K562 (cell line): Measurements from ENCODE around the gene AFG1L. TPM values are rescaled to one million over a fixed set of nuclear protein-coding genes. Genes with fewer than 3 reads are reported as not detected.
A peak's percentile ranks its signal among the peaks of the same experiment; 100 is the strongest.

Experiments used
- ATAC-seq: fragments of 200-7000 bp; cut with Tn5 transposase; 3 replicates; pipeline ENCODE4 v1.9.1; 2020; ENCODE audit warnings: moderate library complexity
- BruUV-seq: library from RNA; stranded (reverse); fragments of 400-500 nt; replicated peaks from 2 replicates; lab custom pipeline; 2021; lab: Mats Ljungman, UMichigan
- CTCF ChIA-PET: fragments of 300-600 bp; formaldehyde crosslinking; extraction: SDS; loops from one replicate; lab custom pipeline; 2021; ENCODE audit warnings: low intra/inter-chr PET ratio; lab: Yijun Ruan, JAX
- POLR2A ChIA-PET: fragments of 300-600, 350-650 bp; sonication (Branson Sonifier 250); formaldehyde crosslinking; extraction: SDS; loops from one replicate; lab custom pipeline; 2021; ENCODE audit warnings: antibody characterized with exemption, inconsistent platforms; lab: Yijun Ruan, JAX
- DNase-seq, 4 experiments: peaks; one replicate each; pipeline versions ENCODE4 v3.0.0 to v3.0.0-alpha.2; 2011 to 2018; ENCODE audit warnings: low spot score in 3 of 4, mixed read lengths in 3 of 4; ENCODE audit errors: extremely low read depth in 1 of 4
- FAIRE-seq: peaks from 2 replicates; lab custom pipeline; 2011; peaks lifted over from hg19 to GRCh38; lab: Jason Lieb, UNC
- H2AFZ ChIP-seq: 2 replicates; pipeline ENCODE4 v1.6.0; 2011; ENCODE audit warnings: low read depth, low read length, control low read depth, inconsistent platforms
- H3K27ac ChIP-seq: fragments of 200-600 bp; 3 replicates; pipeline ENCODE4 v1.8.0; 2011; ENCODE audit warnings: low read depth, mild to moderate bottlenecking, control low read depth, inconsistent platforms, low read length, moderate library complexity, mixed read lengths; ENCODE audit errors: extremely low read depth
- H3K27me3 ChIP-seq, 2 experiments: fragments of 300-600 bp in 1 of 2; 2 replicates in 1 of 2; 3 replicates in 1 of 2; pipeline versions ENCODE4 v1.6.0 to v1.8.0; 2011; ENCODE audit warnings: inconsistent platforms in 2 of 2, low read length in 2 of 2, mild to moderate bottlenecking in 1 of 2, mixed read lengths in 1 of 2, moderate library complexity in 1 of 2; ENCODE audit not compliant: control insufficient read depth in 2 of 2, insufficient read depth in 2 of 2
- H3K36me3 ChIP-seq: fragments of 300-600 bp; 3 replicates; pipeline ENCODE4 v1.8.0; 2011; ENCODE audit warnings: mild to moderate bottlenecking, low read length, inconsistent platforms; ENCODE audit not compliant: control insufficient read depth, insufficient read depth
- H3K4me1 ChIP-seq, 2 experiments: fragments of 200-600 bp in 1 of 2; replicated peaks in 1 of 2; 2 replicates in 1 of 2; 3 replicates in 1 of 2; pipeline versions ENCODE4 v1.5.1 to v1.8.0; 2011; ENCODE audit warnings: inconsistent platforms in 2 of 2, low read length in 2 of 2, mild to moderate bottlenecking in 1 of 2, mixed read lengths in 1 of 2, moderate library complexity in 1 of 2; ENCODE audit not compliant: control insufficient read depth in 2 of 2, insufficient read depth in 2 of 2
- H3K4me2 ChIP-seq: 2 replicates; pipeline ENCODE4 v1.6.1; 2011; ENCODE audit warnings: low read length, control low read depth, inconsistent platforms, mixed read lengths; ENCODE audit not compliant: insufficient read depth
- H3K4me3 ChIP-seq: fragments of 200-600 bp; sonication (generic), shearing (Covaris generic); 2 replicates; pipeline ENCODE4 v1.5.1; 2016; ENCODE audit warnings: control low read depth, inconsistent platforms
- H3K79me2 ChIP-seq: fragments of 200-600 bp; 3 replicates; pipeline ENCODE4 v1.8.0; 2011; ENCODE audit warnings: low read length, inconsistent platforms; ENCODE audit not compliant: control insufficient read depth, insufficient read depth
- H3K9ac ChIP-seq, 2 experiments: 2 replicates each; pipeline versions ENCODE4 v1.6.0 to v1.6.1; 2011; ENCODE audit warnings: low read depth in 2 of 2, low read length in 2 of 2, control low read depth in 1 of 2, inconsistent platforms in 1 of 2, mild to moderate bottlenecking in 1 of 2, mixed read lengths in 1 of 2; ENCODE audit not compliant: insufficient read depth in 1 of 2
- H3K9me1 ChIP-seq: one replicate; pipeline ENCODE4 v1.6.0; 2011; ENCODE audit warnings: inconsistent platforms, mild to moderate bottlenecking, low read length, moderate library complexity; ENCODE audit not compliant: control insufficient read depth, insufficient read depth
- H3K9me3 ChIP-seq: replicated peaks from 2 replicates; pipeline ENCODE4 v1.5.1; 2011; ENCODE audit warnings: low read depth, low read length, inconsistent platforms; ENCODE audit not compliant: control insufficient read depth, insufficient read depth
- H4K20me1 ChIP-seq: replicated peaks from 2 replicates; pipeline ENCODE4 v1.6.1; 2011; ENCODE audit warnings: low read length, inconsistent platforms, mixed read lengths; ENCODE audit not compliant: control insufficient read depth, insufficient read depth
- MEF2A ChIP-seq: IDR thresholded peaks from 2 replicates; pipeline ENCODE4 v1.6.1; 2011; ENCODE audit warnings: low read depth, mild to moderate bottlenecking, low read length, moderate library complexity; ENCODE audit not compliant: control insufficient read depth
- MYC ChIP-seq, 2 experiments: fragments of 250-450 bp in 1 of 2; sonication (Bioruptor Pico) in 1 of 2; IDR thresholded peaks; 2 replicates each; pipeline versions ENCODE4 v1.5.1 to v1.6.1; 2012 to 2021; ENCODE audit warnings: low read depth in 2 of 2, borderline replicate concordance in 1 of 2, improper control_type of control experiment in 1 of 2, low read length in 1 of 2, mild to moderate bottlenecking in 1 of 2, moderate library complexity in 1 of 2
- RAD21 ChIP-seq, 2 experiments: fragments of 250-450 bp in 1 of 2; fragments of 450-650 bp in 1 of 2; sonication (Bioruptor Pico) in 1 of 2; formaldehyde crosslinking in 1 of 2; IDR thresholded peaks in 1 of 2; conservative IDR thresholded peaks in 1 of 2; 2 replicates each; pipeline versions ENCODE4 v1.4.0 to v1.8.0; 2020 to 2022; ENCODE audit warnings: mild to moderate bottlenecking in 2 of 2, moderate library complexity in 1 of 2
- RNF2 ChIP-seq: sonication (generic); IDR thresholded peaks from 2 replicates; pipeline ENCODE4 v1.6.1; 2016
- WGBS: fragments of 100-300 bp; shearing (Covaris generic); methylation state at CpG from one replicate; pipeline ENCODE4 v1.1.6; 2016; ENCODE audit warnings: low coverage, mixed read lengths; ENCODE audit not compliant: insufficient coverage; ENCODE audit errors: missing lambda C conversion rate; 5-methylcytosine and 5-hydroxymethylcytosine counted together
- in situ Hi-C: fragments of 300-500 bp; cut with MboI; formaldehyde crosslinking; loops from 4 replicates; pipeline ENCODE4 v1.15.0; 2018; ENCODE audit warnings: inconsistent platforms, mixed read lengths
- intact Hi-C: fragments of 100-400 bp; cut with micrococcal nuclease; formaldehyde crosslinking; loops from 2 replicates; pipeline ENCODE4 v1.14.2; 2022
- polyA plus RNA-seq, 8 experiments: library from polyadenylated mRNA; depleted of rRNA in 4 of 8; stranded (reverse) in 5 of 8; unstranded in 3 of 8; fragments of >200 nt; fragmentation: Nextera tagmentation in 2 of 8; fragmentation: Illumina TruSeq in 1 of 8; extraction: Ambion mirVana in 2 of 8; extraction: Trizol in 1 of 8; gene quantifications; 2 replicates each; pipeline versions ENCODE4 v1.2.1 to v1.2.3, GENCODE V29; 2011 to 2014; ENCODE audit warnings: inconsistent platforms in 1 of 8, missing spikeins in 1 of 8
- total RNA-seq, 7 experiments: library from RNA; depleted of rRNA in 6 of 7; stranded (reverse); fragments of >200 nt in 6 of 7; fragmentation: Illumina TruSeq in 2 of 7; extraction: Trizol in 2 of 7; gene quantifications; 2 replicates each; pipeline versions ENCODE4 v1.2.1 to v1.2.3, GENCODE V29; 2011 to 2021; ENCODE audit warnings: low replicate concordance in 1 of 7
- TF ChIP-seq, protein P1 (sequence below), 3 experiments: IDR thresholded peaks in 2 of 3; conservative IDR thresholded peaks in 1 of 3; 2 replicates each; pipeline ENCODE4 v1.5.1; 2011 to 2012; ENCODE audit warnings: low read length in 3 of 3, mild to moderate bottlenecking in 3 of 3, control low read depth in 2 of 3, improper control_type of control experiment in 1 of 3, inconsistent platforms in 1 of 3, low read depth in 1 of 3, mixed read lengths in 1 of 3, moderate library complexity in 1 of 3; ENCODE audit not compliant: insufficient read depth in 2 of 3
- TF ChIP-seq, protein P2 (sequence below), 2 experiments: fragments of 450-650 bp; formaldehyde crosslinking in 1 of 2; IDR thresholded peaks; 2 replicates each; pipeline versions ENCODE4 v1.4.0 to v1.6.1; 2014 to 2020; ENCODE audit warnings: mild to moderate bottlenecking in 2 of 2, borderline replicate concordance in 1 of 2, low read depth in 1 of 2

AFG1L gene
- total and polyA plus RNA-seq, 9 of the 15 experiments (the other 6 are each of a cell fraction or from before 2014, with no cell fraction given), result 2.2 to 15.5 (median 5.8) TPM

DNA sequence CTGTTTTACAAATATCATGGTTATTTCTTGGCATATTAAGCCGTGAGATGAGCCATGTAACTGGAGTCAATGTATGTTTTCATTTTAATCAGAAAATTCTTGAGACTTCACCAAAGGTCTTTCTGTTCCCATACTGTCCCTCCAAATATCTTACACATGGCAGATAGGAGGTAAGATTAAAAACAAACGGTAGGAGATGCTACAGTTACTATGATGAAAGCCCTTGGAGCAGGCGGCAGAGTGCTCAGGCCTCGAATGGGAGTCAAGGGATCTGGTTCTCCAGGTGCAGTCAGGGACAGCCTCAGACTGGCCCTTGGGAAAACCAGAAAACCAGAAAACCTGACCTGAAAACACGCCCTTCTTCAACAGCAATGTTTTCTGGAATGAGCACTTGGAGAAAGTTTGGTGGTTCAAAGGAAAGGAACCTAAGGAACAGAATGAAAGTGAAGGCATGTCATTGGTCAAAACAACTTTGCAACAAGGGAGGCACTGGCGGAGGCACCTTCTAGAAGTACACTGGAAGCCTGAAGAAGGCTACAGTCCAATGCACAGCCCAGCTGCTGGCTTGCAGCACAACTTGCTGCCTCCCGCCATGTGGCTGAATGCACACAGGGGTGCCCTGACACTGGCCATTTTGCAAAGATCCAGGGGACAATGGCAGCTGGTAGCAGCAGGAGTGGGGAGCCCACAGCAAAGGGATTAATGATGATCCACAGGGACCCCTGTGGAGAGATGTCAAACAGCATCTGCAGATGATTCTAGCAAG, 248.5 kb downstream of the AFG1L start:
- Histone ChIP-seq H3K9me1 (no peaks in the 10 kb centered on the region), H3K9me3 (no peaks in the 10 kb centered on the region), H3K36me3 (no peaks in the 10 kb centered on the region), H3K27me3 (no peaks in the 10 kb centered on the region), H3K4me3 (no peak overlapping the region), H3K27ac (no peak overlapping the region), H3K4me2 (no peak overlapping the region), H3K4me1 (no peaks in the 10 kb centered on the region), H3K79me2 (no peaks in the 10 kb centered on the region), H3K9ac (no peak overlapping the region), H4K20me1 (no peaks in the 10 kb centered on the region), H2AFZ (no peak overlapping the region)
- intact Hi-C loops (loop anchor here (10.0 kb wide), 2 partner anchors 641 to 841 kb away; partner anchors contain the start of gene CD164), in situ Hi-C loops (loop anchor here (5.0 kb wide), 2 partner anchors 294 to 349 kb away; no protein-coding TSS in a partner anchor)
- ChIA-PET POLR2A (interaction anchor here (4.1 kb wide), 1 partner anchor 14 kb away, joined by 17 read pairs; no protein-coding TSS in a partner anchor), CTCF (interaction anchor here (0.6 to 3.6 kb wide), 10 partner anchors 203 to 854 kb away, joined by 3 to 38 read pairs (median 11); no protein-coding TSS in a partner anchor)
- DNase-seq (no peak), ATAC-seq (peak; percentile 44; the same call in 2 of the 3 replicates), FAIRE-seq (no peak)
- TF ChIP-seq MYC (IDR thresholded peaks at IDR 0.05; ENCODE audit: low read depth, low read length), result 0 out of 2 replicates have a peak, but pooled peaks have one; percentile 21
- TF ChIP-seq MYC (CRISPR knock-in tag; IDR thresholded peaks at IDR 0.05; ENCODE audit: borderline replicate concordance, low read depth), result no peak
- TF ChIP-seq, protein P1, sequence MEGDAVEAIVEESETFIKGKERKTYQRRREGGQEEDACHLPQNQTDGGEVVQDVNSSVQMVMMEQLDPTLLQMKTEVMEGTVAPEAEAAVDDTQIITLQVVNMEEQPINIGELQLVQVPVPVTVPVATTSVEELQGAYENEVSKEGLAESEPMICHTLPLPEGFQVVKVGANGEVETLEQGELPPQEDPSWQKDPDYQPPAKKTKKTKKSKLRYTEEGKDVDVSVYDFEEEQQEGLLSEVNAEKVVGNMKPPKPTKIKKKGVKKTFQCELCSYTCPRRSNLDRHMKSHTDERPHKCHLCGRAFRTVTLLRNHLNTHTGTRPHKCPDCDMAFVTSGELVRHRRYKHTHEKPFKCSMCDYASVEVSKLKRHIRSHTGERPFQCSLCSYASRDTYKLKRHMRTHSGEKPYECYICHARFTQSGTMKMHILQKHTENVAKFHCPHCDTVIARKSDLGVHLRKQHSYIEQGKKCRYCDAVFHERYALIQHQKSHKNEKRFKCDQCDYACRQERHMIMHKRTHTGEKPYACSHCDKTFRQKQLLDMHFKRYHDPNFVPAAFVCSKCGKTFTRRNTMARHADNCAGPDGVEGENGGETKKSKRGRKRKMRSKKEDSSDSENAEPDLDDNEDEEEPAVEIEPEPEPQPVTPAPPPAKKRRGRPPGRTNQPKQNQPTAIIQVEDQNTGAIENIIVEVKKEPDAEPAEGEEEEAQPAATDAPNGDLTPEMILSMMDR (IDR thresholded peaks at IDR 0.05 in 2 of 3, conservative IDR thresholded peaks at IDR 0.05 in 1 of 3; ENCODE audit: insufficient read depth in 2 of 3, low read depth in 1 of 3, low read length in 3 of 3), result peak in 2 of 3 experiments; percentile 28 to 53; a peak in 2 of 6 replicates
- TF ChIP-seq RAD21 (CRISPR knock-in tag; conservative IDR thresholded peaks at IDR 0.05 in 1 of 2, IDR thresholded peaks at IDR 0.05 in 1 of 2), result peak; percentile 46 to 58
- TF ChIP-seq, protein P2, sequence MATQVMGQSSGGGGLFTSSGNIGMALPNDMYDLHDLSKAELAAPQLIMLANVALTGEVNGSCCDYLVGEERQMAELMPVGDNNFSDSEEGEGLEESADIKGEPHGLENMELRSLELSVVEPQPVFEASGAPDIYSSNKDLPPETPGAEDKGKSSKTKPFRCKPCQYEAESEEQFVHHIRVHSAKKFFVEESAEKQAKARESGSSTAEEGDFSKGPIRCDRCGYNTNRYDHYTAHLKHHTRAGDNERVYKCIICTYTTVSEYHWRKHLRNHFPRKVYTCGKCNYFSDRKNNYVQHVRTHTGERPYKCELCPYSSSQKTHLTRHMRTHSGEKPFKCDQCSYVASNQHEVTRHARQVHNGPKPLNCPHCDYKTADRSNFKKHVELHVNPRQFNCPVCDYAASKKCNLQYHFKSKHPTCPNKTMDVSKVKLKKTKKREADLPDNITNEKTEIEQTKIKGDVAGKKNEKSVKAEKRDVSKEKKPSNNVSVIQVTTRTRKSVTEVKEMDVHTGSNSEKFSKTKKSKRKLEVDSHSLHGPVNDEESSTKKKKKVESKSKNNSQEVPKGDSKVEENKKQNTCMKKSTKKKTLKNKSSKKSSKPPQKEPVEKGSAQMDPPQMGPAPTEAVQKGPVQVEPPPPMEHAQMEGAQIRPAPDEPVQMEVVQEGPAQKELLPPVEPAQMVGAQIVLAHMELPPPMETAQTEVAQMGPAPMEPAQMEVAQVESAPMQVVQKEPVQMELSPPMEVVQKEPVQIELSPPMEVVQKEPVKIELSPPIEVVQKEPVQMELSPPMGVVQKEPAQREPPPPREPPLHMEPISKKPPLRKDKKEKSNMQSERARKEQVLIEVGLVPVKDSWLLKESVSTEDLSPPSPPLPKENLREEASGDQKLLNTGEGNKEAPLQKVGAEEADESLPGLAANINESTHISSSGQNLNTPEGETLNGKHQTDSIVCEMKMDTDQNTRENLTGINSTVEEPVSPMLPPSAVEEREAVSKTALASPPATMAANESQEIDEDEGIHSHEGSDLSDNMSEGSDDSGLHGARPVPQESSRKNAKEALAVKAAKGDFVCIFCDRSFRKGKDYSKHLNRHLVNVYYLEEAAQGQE (IDR thresholded peaks at IDR 0.05; ENCODE audit: borderline replicate concordance), result peak; percentile 72; the same call in 1 of the 2 replicates
- TF ChIP-seq, protein P2 (CRISPR knock-in tag; IDR thresholded peaks at IDR 0.05; ENCODE audit: low read depth), result no peak
- no peak for TF ChIP-seq RNF2
- TF ChIP-seq MEF2A, result no peak
- 23% methylated on average over 7 of the region's 7 CpGs for WGBS
- no TSS peak for BruUV-seq
